ENCODE data around the gene GTF3C5. TPM values are rescaled to one million over a fixed set of nuclear protein-coding genes. Genes with fewer than 3 reads are reported as not detected.
"Not testable (repeated sequence)": the region's sequence is repeated elsewhere in the genome, so short reads cannot be mapped to it uniquely, and the experiment has no call there.

Gene GTF3C5
- total RNA-seq, 2 donors from 2014 or later: 63.1 to 97.2 TPM

- WGBS: 88% methylated on average over 13 of the region's 14 CpGs
- H3K36me3 ChIP-seq: no peaks in the 10 kb centered on the region
These were observed 42.4 kb upstream of the GTF3C5 start for GRCh38 chr9:132988244-132989013.

GRCh38 chr9:132989014-132989310, 41.8 kb upstream of the GTF3C5 start:
- Histone ChIP-seq H3K4me1 (replicated peaks) (no peaks in the 10 kb centered on the region), H3K9me3 (no peaks in the 10 kb centered on the region), H3K4me3 (no peak overlapping the region), H3K36me3 (no peaks in the 10 kb centered on the region), H3K27me3 (replicated peaks; ENCODE audit: insufficient read depth) (no peaks in the 10 kb centered on the region), H3K27ac (no peak overlapping the region)
- WGBS: 92% methylated on average over 13 of the region's 13 CpGs
- no peak for DNase-seq (ENCODE audit: low spot score)
- TF ChIP-seq POLR2A (IDR thresholded peaks at IDR 0.05) (no peak), POLR2AphosphoS5 (IDR thresholded peaks at IDR 0.05) (no peak), CTCF (IDR thresholded peaks at IDR 0.05) (no peak)
- intact Hi-C loops (cut with DNase I): no loop called here

More at GRCh38 chr9:132988244-132989013, 42.4 kb upstream of the GTF3C5 start:
- TF ChIP-seq POLR2AphosphoS5 (IDR thresholded peaks at IDR 0.05) (no peak), CTCF (IDR thresholded peaks at IDR 0.05) (no peak), POLR2A (IDR thresholded peaks at IDR 0.05) (no peak)
- H3K4me3 ChIP-seq: no peak overlapping the region
- H3K27me3 ChIP-seq (replicated peaks; ENCODE audit: insufficient read depth): no peaks in the 10 kb centered on the region
- no peak overlapping the region for H3K27ac ChIP-seq
- H3K9me3 ChIP-seq: no peaks in the 10 kb centered on the region
- DNase-seq (ENCODE audit: low spot score): no peak
- intact Hi-C loops (cut with DNase I): no loop called here
- no peaks in the 10 kb centered on the region for H3K4me1 ChIP-seq (replicated peaks)

- 86% methylated on average over 23 of the region's 23 CpGs for WGBS
- TF ChIP-seq CTCF (IDR thresholded peaks at IDR 0.05): no peak
- no peak for TF ChIP-seq POLR2AphosphoS5 (IDR thresholded peaks at IDR 0.05)
- no peak for TF ChIP-seq POLR2A (IDR thresholded peaks at IDR 0.05)
- intact Hi-C loops (cut with DNase I): no loop called here
- DNase-seq (ENCODE audit: low spot score): no peak
- Histone ChIP-seq H3K27ac (no peak overlapping the region), H3K4me3 (no peak overlapping the region), H3K27me3 (replicated peaks; ENCODE audit: insufficient read depth) (no peaks in the 10 kb centered on the region), H3K36me3 (no peaks in the 10 kb centered on the region), H3K4me1 (replicated peaks) (no peaks in the 10 kb centered on the region), H3K9me3 (no peaks in the 10 kb centered on the region)
These were observed 41.3 kb upstream of the GTF3C5 start for GRCh38 chr9:132989414-132989996.

GRCh38 chr9:132989998-132990557, 40.7 kb upstream of the GTF3C5 start:
- H3K36me3 ChIP-seq; H3K9me3 ChIP-seq; intact Hi-C loops (cut with DNase I); H3K27me3 ChIP-seq (replicated peaks; ENCODE audit: insufficient read depth); H3K4me1 ChIP-seq (replicated peaks); H3K4me3 ChIP-seq; H3K27ac ChIP-seq; DNase-seq (ENCODE audit: low spot score): not testable (repeated sequence)
- WGBS: 89% methylated on average over 4 of the region's 4 CpGs

- Histone ChIP-seq H3K4me3 (no peak overlapping the region), H3K36me3 (no peaks in the 10 kb centered on the region), H3K4me1 (replicated peaks) (no peaks in the 10 kb centered on the region), H3K9me3 (no peaks in the 10 kb centered on the region), H3K27ac (no peak overlapping the region), H3K27me3 (replicated peaks; ENCODE audit: insufficient read depth) (no peaks in the 10 kb centered on the region)
- intact Hi-C loops (cut with DNase I): no loop called here
- no peak for DNase-seq (ENCODE audit: low spot score)
- WGBS: 94% methylated on average over 7 of the region's 14 CpGs
- no peak for TF ChIP-seq POLR2A (IDR thresholded peaks at IDR 0.05)
- TF ChIP-seq POLR2AphosphoS5 (IDR thresholded peaks at IDR 0.05): no peak
- TF ChIP-seq CTCF (IDR thresholded peaks at IDR 0.05): no peak
These were observed 40.0 kb upstream of the GTF3C5 start for GRCh38 chr9:132990781-132991180.

Measured in prostate gland (tissue), 2 donors.